ENCODE data around the gene CABYR. TPM values are rescaled to one million over a fixed set of nuclear protein-coding genes. Genes with fewer than 3 reads are reported as not detected.

CABYR gene
- total RNA-seq, 2 donors from 2014 or later, result 1.8 to 6.1 TPM

- H3K36me3 ChIP-seq, result peaks cover 21% of the 10 kb centered on the region
- ATAC-seq (ENCODE audit: insufficient number of reproducible peaks, low FRiP score, low read depth) (no peak), DNase-seq (ENCODE audit: low spot score) (no peak)
- H3K9me3 ChIP-seq, result no peaks in the 10 kb centered on the region
- no peak overlapping the region for H3K4me3 ChIP-seq
- no peak overlapping the region for H3K27ac ChIP-seq
- H3K27me3 ChIP-seq (replicated peaks; ENCODE audit: insufficient read depth), result no peaks in the 10 kb centered on the region
- TF ChIP-seq CTCF (IDR thresholded peaks at IDR 0.05), result no peak
- H3K4me1 ChIP-seq (ENCODE audit: control insufficient read depth in 1 of 2, low read depth in 2 of 2), result no peaks in the 10 kb centered on the region
These were observed 22.4 kb downstream of the CABYR start for GRCh38 chr18:24161304-24161703.

- H3K36me3 ChIP-seq, result peaks cover 7% of the 10 kb centered on the region
- H3K4me3 ChIP-seq, result no peak overlapping the region
- no peaks in the 10 kb centered on the region for H3K27me3 ChIP-seq (replicated peaks; ENCODE audit: insufficient read depth)
- DNase-seq (ENCODE audit: low spot score), result no peak
- no peak for TF ChIP-seq CTCF (IDR thresholded peaks at IDR 0.05)
- H3K9me3 ChIP-seq, result no peaks in the 10 kb centered on the region
- ATAC-seq (ENCODE audit: insufficient number of reproducible peaks, low FRiP score, low read depth), result no peak
- H3K27ac ChIP-seq, result no peak overlapping the region
- no peaks in the 10 kb centered on the region for H3K4me1 ChIP-seq (ENCODE audit: control insufficient read depth in 1 of 2, low read depth in 2 of 2)
These were observed 29.6 kb downstream of the CABYR start for GRCh38 chr18:24168496-24168895.

GRCh38 chr18:24170360-24170759 lies 31.5 kb downstream of the CABYR start:
- no peak for DNase-seq (ENCODE audit: low spot score)
- H3K36me3 ChIP-seq, result peaks cover 7% of the 10 kb centered on the region
- H3K27me3 ChIP-seq (replicated peaks; ENCODE audit: insufficient read depth), result no peaks in the 10 kb centered on the region
- no peak overlapping the region for H3K4me3 ChIP-seq
- no peaks in the 10 kb centered on the region for H3K9me3 ChIP-seq
- no peak overlapping the region for H3K27ac ChIP-seq
- H3K4me1 ChIP-seq (ENCODE audit: control insufficient read depth in 1 of 2, low read depth in 2 of 2), result no peaks in the 10 kb centered on the region
- no peak for TF ChIP-seq CTCF (IDR thresholded peaks at IDR 0.05)
- no peak for ATAC-seq (ENCODE audit: insufficient number of reproducible peaks, low FRiP score, low read depth)

DNA sequence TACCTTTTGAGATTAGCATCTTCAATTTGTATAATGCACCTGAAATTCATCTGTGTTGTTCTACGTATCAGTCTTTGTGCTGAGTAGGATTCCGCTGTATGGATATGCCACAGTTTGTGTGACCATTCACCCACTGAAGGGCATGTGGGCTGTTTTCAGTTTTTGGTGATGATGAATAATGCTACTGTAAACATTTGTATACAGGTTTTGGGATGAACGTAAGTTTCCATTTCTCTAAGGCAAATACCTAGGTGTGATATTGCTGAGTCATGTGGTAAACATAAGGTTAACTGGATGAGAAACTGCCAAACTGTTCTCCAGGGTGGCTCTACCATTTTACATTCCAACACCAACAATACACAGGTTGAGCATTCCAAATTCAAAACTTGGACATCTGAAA lies 35.1 kb downstream of the CABYR start:
- no peaks in the 10 kb centered on the region for H3K27me3 ChIP-seq (replicated peaks; ENCODE audit: insufficient read depth)
- no peak overlapping the region for H3K4me3 ChIP-seq
- H3K4me1 ChIP-seq (ENCODE audit: control insufficient read depth in 1 of 2, low read depth in 2 of 2), result no peaks in the 10 kb centered on the region
- no peak overlapping the region for H3K27ac ChIP-seq
- ATAC-seq (ENCODE audit: insufficient number of reproducible peaks, low FRiP score, low read depth) (no peak), DNase-seq (ENCODE audit: low spot score) (no peak)
- TF ChIP-seq CTCF (IDR thresholded peaks at IDR 0.05), result no peak
- H3K9me3 ChIP-seq, result no peaks in the 10 kb centered on the region
- H3K36me3 ChIP-seq, result no peaks in the 10 kb centered on the region

- TF ChIP-seq CTCF (IDR thresholded peaks at IDR 0.05), result peak; percentile 61
- no peak overlapping the region for H3K4me3 ChIP-seq
- H3K27me3 ChIP-seq (replicated peaks; ENCODE audit: insufficient read depth), result no peaks in the 10 kb centered on the region
- no peaks in the 10 kb centered on the region for H3K36me3 ChIP-seq
- H3K4me1 ChIP-seq (ENCODE audit: control insufficient read depth in 1 of 2, low read depth in 2 of 2), result no peaks in the 10 kb centered on the region
- peak; percentile 54 for ATAC-seq (ENCODE audit: insufficient number of reproducible peaks, low FRiP score, low read depth)
- H3K9me3 ChIP-seq, result no peaks in the 10 kb centered on the region
- DNase-seq (ENCODE audit: low spot score), result no peak
- H3K27ac ChIP-seq, result no peak overlapping the region
These were observed 38.0 kb downstream of the CABYR start for GRCh38 chr18:24176727-24177416.

Measured in thoracic aorta (tissue), 2 donors.